Right lobe of liver (tissue), 4 donors: ENCODE results near the gene CHN2.

Experiments
- POLR2A ChIP-seq: fragments of 450-650 bp; IDR thresholded peaks from one replicate; pipeline ENCODE4 v1.6.1; 2017; ENCODE audit warnings: antibody characterized with exemption, mild to moderate bottlenecking
- TF ChIP-seq, protein P1 (sequence below), 4 donors: fragments of 200-600 bp in 3 of 4; fragments of 450-650 bp in 1 of 4; IDR thresholded peaks; one replicate each; pipeline versions ENCODE4 v1.5.1 to v1.8.0; 2016 to 2022; ENCODE audit warnings: antibody characterized with exemption in 4 of 4, mild to moderate bottlenecking in 2 of 4
- donor health status: DM: no; HTN: no; CAD: no.
- donor health status: DM: no; HTN: no; CAD: no.
- donor health status: DM: no; HTN: yes; CAD: no.

DNA sequence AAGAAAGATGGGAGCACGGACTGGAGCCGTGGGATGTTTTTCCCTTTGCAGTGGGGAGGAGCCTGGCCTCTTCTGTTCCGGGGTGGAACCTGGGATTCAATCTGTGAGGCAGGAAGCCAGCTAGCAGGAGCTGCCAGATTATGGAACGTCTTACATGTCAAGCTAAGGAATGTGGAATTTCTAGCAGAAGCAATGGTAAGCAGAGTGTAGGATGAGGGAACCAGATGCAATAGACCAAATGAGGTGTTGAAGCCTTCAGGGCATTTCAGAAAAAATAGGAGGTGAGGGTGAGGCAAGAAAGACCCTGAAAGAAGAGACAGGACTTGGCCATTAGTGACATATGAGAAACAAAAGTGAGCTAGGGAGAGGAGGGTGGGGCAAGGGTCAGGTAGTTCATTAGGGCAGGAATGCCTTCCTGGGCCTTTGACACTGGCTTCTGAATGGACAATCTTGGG lies 105.5 kb downstream of the CHN2 start:
- TF ChIP-seq, protein P1, sequence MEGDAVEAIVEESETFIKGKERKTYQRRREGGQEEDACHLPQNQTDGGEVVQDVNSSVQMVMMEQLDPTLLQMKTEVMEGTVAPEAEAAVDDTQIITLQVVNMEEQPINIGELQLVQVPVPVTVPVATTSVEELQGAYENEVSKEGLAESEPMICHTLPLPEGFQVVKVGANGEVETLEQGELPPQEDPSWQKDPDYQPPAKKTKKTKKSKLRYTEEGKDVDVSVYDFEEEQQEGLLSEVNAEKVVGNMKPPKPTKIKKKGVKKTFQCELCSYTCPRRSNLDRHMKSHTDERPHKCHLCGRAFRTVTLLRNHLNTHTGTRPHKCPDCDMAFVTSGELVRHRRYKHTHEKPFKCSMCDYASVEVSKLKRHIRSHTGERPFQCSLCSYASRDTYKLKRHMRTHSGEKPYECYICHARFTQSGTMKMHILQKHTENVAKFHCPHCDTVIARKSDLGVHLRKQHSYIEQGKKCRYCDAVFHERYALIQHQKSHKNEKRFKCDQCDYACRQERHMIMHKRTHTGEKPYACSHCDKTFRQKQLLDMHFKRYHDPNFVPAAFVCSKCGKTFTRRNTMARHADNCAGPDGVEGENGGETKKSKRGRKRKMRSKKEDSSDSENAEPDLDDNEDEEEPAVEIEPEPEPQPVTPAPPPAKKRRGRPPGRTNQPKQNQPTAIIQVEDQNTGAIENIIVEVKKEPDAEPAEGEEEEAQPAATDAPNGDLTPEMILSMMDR (IDR thresholded peaks at IDR 0.05): no peak
- no peak for TF ChIP-seq POLR2A
